ENCODE measurements around the gene HSF5.

Gene HSF5, protein sequence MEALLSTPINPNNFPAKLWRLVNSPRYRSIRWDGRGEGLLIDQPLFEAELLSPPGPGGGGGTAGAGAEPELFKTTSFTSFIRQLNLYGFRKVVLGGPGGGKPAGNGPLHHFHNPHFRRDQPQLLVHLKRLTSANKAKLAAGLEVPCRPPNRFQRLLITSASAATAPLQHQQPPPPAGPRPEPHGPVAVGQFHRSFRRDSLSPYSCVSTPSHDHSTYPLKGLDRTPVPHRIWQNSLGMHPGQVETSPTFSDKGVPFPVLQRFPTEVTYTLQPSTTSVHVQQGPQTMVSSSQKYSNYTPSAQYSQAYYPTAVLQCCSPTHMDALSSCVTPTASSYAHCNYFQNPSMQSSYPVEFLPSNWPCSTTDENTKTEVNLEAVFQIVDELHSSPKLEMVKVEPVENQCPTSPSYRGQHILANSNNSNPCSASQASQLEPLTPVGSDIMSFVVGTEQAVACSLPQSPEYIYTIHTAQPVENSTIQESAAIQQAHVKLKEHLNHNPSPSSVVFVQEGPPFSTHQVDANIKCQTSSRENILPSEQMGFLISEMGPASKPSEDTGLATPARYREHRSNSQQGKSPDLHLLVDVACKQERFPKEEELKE

DNA sequence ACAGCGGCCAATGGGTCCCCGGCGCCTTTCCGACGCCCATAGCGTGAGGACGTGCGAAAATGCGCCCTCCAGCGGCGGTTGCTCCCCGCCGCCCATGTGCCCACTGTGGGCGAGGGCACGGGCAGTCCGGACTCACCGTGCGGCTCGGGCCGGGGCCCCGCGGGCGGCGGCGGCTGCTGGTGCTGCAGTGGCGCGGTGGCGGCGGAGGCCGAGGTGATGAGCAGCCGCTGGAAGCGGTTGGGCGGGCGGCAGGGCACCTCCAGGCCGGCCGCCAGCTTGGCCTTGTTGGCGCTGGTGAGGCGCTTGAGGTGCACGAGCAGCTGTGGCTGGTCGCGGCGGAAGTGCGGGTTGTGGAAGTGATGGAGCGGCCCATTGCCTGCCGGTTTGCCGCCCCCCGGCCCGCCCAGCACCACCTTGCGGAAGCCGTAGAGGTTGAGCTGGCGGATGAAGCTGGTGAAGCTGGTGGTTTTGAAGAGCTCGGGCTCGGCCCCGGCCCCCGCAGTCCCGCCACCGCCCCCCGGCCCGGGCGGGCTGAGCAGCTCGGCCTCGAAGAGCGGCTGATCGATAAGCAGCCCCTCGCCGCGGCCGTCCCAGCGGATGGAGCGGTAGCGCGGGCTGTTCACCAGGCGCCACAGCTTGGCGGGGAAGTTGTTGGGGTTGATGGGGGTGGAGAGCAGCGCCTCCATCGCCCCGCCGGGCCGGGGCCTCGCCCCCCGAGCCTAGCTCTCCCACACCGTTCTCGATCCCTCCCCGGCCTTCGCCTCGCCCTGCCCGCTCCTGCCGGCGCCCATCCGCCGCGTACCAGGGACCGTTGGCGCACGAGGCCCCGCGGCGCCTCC is at the start of gene HSF5:
TSS of gene HSF5 (minus strand) at position 820 of the 839 bp plus-strand sequence. CDS start at position 686, 134 bp downstream.
- H3K4me3 ChIP-seq (replicated peaks; ENCODE audit: low read depth, low read length), result no peak within 1 kb of the TSS

DNA sequence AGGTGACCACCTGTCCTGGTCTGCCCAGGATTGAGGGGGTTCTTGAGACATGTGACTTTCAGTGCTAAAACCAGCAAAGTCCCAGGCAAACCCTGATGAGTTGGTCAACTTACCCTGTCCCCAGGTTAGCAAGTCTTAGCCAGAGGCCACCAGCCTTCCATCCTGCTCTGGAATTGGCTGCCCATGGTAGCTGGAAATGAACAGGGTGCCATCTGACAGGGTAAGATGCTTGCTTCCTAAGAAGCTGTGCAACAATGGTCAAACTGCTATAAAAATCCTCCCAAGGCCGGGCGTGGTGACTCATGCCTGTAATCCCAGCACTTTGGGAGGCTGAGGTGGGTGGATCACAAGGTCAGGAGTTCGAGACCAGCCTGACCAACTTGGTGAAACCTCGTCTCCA is 49.1 kb upstream of the HSF5 start:
- Histone ChIP-seq H3K27me3 (replicated peaks; ENCODE audit: control insufficient read depth, insufficient read depth, low read length) (peaks cover 2% of the 10 kb centered on the region; the same call in 1 of the 2 replicates), H3K4me3 (replicated peaks; ENCODE audit: low read depth, low read length) (no peak overlapping the region), H3K36me3 (ENCODE audit: control insufficient read depth, insufficient read depth, low read length) (no peaks in the 10 kb centered on the region)
- TF ChIP-seq, protein P1, sequence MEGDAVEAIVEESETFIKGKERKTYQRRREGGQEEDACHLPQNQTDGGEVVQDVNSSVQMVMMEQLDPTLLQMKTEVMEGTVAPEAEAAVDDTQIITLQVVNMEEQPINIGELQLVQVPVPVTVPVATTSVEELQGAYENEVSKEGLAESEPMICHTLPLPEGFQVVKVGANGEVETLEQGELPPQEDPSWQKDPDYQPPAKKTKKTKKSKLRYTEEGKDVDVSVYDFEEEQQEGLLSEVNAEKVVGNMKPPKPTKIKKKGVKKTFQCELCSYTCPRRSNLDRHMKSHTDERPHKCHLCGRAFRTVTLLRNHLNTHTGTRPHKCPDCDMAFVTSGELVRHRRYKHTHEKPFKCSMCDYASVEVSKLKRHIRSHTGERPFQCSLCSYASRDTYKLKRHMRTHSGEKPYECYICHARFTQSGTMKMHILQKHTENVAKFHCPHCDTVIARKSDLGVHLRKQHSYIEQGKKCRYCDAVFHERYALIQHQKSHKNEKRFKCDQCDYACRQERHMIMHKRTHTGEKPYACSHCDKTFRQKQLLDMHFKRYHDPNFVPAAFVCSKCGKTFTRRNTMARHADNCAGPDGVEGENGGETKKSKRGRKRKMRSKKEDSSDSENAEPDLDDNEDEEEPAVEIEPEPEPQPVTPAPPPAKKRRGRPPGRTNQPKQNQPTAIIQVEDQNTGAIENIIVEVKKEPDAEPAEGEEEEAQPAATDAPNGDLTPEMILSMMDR (IDR thresholded peaks at IDR 0.05; ENCODE audit: insufficient read depth, low read length, poor library complexity, severe bottlenecking), result no peak
- no peak for DNase-seq (ENCODE audit: extremely low read depth, insufficient read length)

More for the DNA sequence above, at the start of gene HSF5:
- no peaks in the 10 kb centered on the region for H3K27me3 ChIP-seq (replicated peaks; ENCODE audit: control insufficient read depth, insufficient read depth, low read length)
- peak; percentile 56 for DNase-seq (ENCODE audit: extremely low read depth, insufficient read length)
- TF ChIP-seq, protein P1 (IDR thresholded peaks at IDR 0.05; ENCODE audit: insufficient read depth, low read length, poor library complexity, severe bottlenecking), result peak; percentile 7
- H3K36me3 ChIP-seq (ENCODE audit: control insufficient read depth, insufficient read depth, low read length), result peaks cover 23% of the 10 kb centered on the region

DNA sequence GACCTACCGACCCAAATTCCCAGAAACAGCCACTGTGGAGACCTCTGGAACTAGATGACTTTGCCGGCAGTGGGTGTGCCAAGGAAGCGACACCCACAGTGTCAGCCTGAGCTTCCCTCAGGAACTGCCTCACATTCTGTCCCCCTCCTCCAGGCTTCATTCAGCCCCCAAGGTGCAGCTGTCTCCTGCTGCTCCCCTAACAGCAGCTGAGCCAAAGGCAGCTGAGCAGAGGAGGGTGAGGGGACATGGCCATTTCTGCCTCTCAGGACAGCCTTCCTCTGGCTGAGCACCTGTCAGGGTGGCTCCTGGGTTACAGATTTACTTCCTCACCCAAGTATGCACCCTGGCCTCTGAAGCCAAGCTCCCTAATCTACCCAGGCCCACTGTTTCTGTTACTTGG is 48.3 kb upstream of the HSF5 start:
- TF ChIP-seq, protein P1 (IDR thresholded peaks at IDR 0.05; ENCODE audit: insufficient read depth, low read length, poor library complexity, severe bottlenecking), result no peak
- DNase-seq (ENCODE audit: extremely low read depth, insufficient read length), result no peak
- peaks cover 2% of the 10 kb centered on the region for H3K27me3 ChIP-seq (replicated peaks; ENCODE audit: control insufficient read depth, insufficient read depth, low read length)
- no peaks in the 10 kb centered on the region for H3K36me3 ChIP-seq (ENCODE audit: control insufficient read depth, insufficient read depth, low read length)
- H3K4me3 ChIP-seq (replicated peaks; ENCODE audit: low read depth, low read length), result no peak overlapping the region

DNA sequence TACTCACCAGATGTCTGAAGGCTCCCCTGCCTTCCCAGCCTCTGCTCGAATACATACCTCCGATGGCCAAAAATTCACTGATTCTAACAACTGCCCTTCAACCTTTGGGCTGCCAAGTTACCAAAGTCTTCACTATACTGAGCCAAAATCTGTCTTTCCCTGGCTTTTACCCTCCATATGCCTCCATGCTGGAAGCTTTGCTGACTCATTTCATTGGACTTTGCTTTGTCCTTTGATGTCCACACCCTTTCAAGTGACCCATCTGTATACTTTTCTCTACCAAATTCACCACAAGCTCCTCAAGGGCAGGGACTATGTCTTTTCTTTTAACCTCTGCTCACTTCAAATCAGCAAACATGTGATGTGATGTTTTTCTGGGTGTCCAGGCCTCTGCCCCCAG is 47.2 kb upstream of the HSF5 start:
- DNase-seq (ENCODE audit: extremely low read depth, insufficient read length), result no peak
- Histone ChIP-seq H3K4me3 (replicated peaks; ENCODE audit: low read depth, low read length) (no peak overlapping the region), H3K27me3 (replicated peaks; ENCODE audit: control insufficient read depth, insufficient read depth, low read length) (peaks cover 3% of the 10 kb centered on the region), H3K36me3 (ENCODE audit: control insufficient read depth, insufficient read depth, low read length) (no peaks in the 10 kb centered on the region)
- TF ChIP-seq, protein P1 (IDR thresholded peaks at IDR 0.05; ENCODE audit: insufficient read depth, low read length, poor library complexity, severe bottlenecking), result no peak

DNA sequence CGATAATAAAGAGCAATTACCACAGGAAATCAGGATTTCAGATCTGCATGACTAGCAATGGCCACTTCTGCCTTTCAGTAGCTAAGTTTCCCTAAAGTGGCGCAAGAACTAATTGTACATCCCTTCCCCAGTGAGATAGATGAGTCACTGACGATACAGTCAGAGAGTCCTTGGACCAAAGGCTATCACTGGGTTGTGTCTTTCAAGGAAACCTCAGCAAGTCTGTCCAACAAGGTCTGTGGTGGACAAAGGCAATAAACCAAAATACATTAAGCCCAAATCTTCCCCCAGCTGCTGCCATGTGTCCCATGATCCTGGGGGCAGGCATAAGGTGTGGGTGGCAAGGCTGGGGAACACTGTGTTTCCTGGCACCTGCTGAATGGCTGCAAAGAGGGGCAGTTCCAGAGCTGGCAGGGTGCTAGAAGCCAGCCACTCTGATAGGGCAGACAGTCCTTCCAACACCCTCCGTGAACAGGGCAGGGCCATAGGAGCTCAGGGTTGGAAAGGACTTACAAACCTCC is 46.8 kb upstream of the HSF5 start:
- DNase-seq (ENCODE audit: extremely low read depth, insufficient read length), result no peak

More for the DNA sequence above, 46.8 kb upstream of the HSF5 start:
- H3K36me3 ChIP-seq (ENCODE audit: control insufficient read depth, insufficient read depth, low read length), result no peaks in the 10 kb centered on the region
- TF ChIP-seq, protein P1 (IDR thresholded peaks at IDR 0.05; ENCODE audit: insufficient read depth, low read length, poor library complexity, severe bottlenecking), result no peak
- no peak overlapping the region for H3K4me3 ChIP-seq (replicated peaks; ENCODE audit: low read depth, low read length)
- H3K27me3 ChIP-seq (replicated peaks; ENCODE audit: control insufficient read depth, insufficient read depth, low read length), result peaks cover 3% of the 10 kb centered on the region

Measured in GM06990 (cell line).